Esophagus squamous epithelium (tissue), 5 donors: ENCODE results near the gene GLI2. TPM values are rescaled to one million over a fixed set of nuclear protein-coding genes. Genes with fewer than 3 reads are reported as not detected.

Experiments
- DNase-seq: peaks from one replicate; lab custom pipeline; 2025; lab: John Stamatoyannopoulos, UW
- H3K27ac ChIP-seq, 4 donors: fragments of 200-600 bp; sonication (generic); one replicate each; pipeline ENCODE4 v1.5.1; 2016 to 2019; ENCODE audit warnings: mild to moderate bottlenecking in 1 of 4
- H3K27me3 ChIP-seq, 4 donors: fragments of 200-600 bp; sonication (generic); 1 replicate in 3 of 4; 2 replicates in 1 of 4; pipeline versions ENCODE4 v1.5.1 to v1.6.0; 2017 to 2021; ENCODE audit warnings: antibody characterized with exemption in 1 of 4
- H3K36me3 ChIP-seq, 3 donors: fragments of 200-600 bp; sonication (generic); one replicate each; pipeline ENCODE4 v1.5.1; 2016 to 2019
- H3K4me1 ChIP-seq, 3 donors: fragments of 200-600 bp; sonication (generic); one replicate each; pipeline ENCODE4 v1.5.1; 2017 to 2019
- H3K4me3 ChIP-seq, 4 donors: fragments of 200-600 bp; sonication (generic); 1 replicate in 3 of 4; 2 replicates in 1 of 4; pipeline ENCODE4 v1.5.1; 2016 to 2019; ENCODE audit warnings: mild to moderate bottlenecking in 2 of 4, moderate library complexity in 1 of 4
- H3K9me3 ChIP-seq, 3 donors: fragments of 200-600 bp; sonication (generic); one replicate each; pipeline ENCODE4 v1.5.1; 2016 to 2019
- POLR2A ChIP-seq, 4 donors: fragments of 450-650 bp; IDR thresholded peaks; one replicate each; pipeline ENCODE4 v1.6.1; 2017; ENCODE audit warnings: antibody characterized with exemption in 4 of 4, mild to moderate bottlenecking in 4 of 4, moderate library complexity in 3 of 4
- WGBS, 2 donors: methylation state at CpG; one replicate each; pipeline ENCODE4 v1.1.5; 2018; 5-methylcytosine and 5-hydroxymethylcytosine counted together
- intact Hi-C: fragments of 100-400 bp; cut with DNase I; formaldehyde crosslinking; loops from one replicate; pipeline ENCODE4 v1.15.0; 2022
- total RNA-seq, 4 donors: library from RNA; depleted of rRNA; stranded (reverse); fragments of >200 nt; gene quantifications; one replicate each; pipeline ENCODE4 v1.1.0, GENCODE V29; 2016
- TF ChIP-seq, protein P1 (sequence below), 6 experiments: fragments of 450-650 bp in 4 of 6; fragments of 200-600 bp in 2 of 6; sonication (generic) in 2 of 6; IDR thresholded peaks; one replicate each; pipeline ENCODE4 v1.5.1; 2016 to 2019; ENCODE audit warnings: antibody characterized with exemption in 6 of 6, mild to moderate bottlenecking in 4 of 6, moderate library complexity in 4 of 6
- donor health status: DM: yes; HTN: yes; CAD: no.

GLI2 gene
- total RNA-seq, 4 donors from 2014 or later, result 1.1 to 2.7 (median 1.9) TPM

DNA sequence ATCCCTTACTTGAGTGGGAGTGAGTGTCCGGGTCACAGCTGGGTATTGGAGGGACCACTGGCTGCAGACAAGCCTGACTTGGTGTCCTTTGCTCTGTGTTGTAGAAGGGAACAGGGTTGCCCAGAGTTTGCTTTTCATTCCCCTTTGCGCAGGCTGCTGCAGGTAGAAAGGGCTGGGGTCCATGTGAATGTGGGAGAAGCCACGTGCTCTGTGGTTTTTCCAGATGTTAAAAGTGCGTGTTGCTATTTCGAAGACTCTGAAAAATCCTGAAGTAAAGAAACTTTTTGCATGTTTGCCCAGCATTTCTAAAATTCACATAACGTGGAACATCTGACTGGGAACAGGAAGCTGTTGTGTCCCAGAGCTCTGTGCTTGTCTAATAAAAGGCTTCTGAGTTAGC is 28.8 kb downstream of the GLI2 start:
- H3K4me3 ChIP-seq, result no peak overlapping the region
- no peaks in the 10 kb centered on the region for H3K36me3 ChIP-seq
- peaks cover 0 to 5% (median 0%) of the 10 kb centered on the region in 4 donors for H3K27me3 ChIP-seq
- DNase-seq, result no peak
- TF ChIP-seq POLR2A (IDR thresholded peaks at IDR 0.05), result no peak
- TF ChIP-seq, protein P1, sequence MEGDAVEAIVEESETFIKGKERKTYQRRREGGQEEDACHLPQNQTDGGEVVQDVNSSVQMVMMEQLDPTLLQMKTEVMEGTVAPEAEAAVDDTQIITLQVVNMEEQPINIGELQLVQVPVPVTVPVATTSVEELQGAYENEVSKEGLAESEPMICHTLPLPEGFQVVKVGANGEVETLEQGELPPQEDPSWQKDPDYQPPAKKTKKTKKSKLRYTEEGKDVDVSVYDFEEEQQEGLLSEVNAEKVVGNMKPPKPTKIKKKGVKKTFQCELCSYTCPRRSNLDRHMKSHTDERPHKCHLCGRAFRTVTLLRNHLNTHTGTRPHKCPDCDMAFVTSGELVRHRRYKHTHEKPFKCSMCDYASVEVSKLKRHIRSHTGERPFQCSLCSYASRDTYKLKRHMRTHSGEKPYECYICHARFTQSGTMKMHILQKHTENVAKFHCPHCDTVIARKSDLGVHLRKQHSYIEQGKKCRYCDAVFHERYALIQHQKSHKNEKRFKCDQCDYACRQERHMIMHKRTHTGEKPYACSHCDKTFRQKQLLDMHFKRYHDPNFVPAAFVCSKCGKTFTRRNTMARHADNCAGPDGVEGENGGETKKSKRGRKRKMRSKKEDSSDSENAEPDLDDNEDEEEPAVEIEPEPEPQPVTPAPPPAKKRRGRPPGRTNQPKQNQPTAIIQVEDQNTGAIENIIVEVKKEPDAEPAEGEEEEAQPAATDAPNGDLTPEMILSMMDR (IDR thresholded peaks at IDR 0.05), result no peak
- 83 to 88% methylated on average over 6 of the region's 6 CpGs for WGBS, 2 donors
- peak overlapping the region in 1 of 4 donors; percentile 74 for H3K27ac ChIP-seq
- peaks cover 4 to 30% (median 16%) of the 10 kb centered on the region in 3 donors for H3K4me1 ChIP-seq
- no peaks in the 10 kb centered on the region for H3K9me3 ChIP-seq
- intact Hi-C loops, result no loop called here

DNA sequence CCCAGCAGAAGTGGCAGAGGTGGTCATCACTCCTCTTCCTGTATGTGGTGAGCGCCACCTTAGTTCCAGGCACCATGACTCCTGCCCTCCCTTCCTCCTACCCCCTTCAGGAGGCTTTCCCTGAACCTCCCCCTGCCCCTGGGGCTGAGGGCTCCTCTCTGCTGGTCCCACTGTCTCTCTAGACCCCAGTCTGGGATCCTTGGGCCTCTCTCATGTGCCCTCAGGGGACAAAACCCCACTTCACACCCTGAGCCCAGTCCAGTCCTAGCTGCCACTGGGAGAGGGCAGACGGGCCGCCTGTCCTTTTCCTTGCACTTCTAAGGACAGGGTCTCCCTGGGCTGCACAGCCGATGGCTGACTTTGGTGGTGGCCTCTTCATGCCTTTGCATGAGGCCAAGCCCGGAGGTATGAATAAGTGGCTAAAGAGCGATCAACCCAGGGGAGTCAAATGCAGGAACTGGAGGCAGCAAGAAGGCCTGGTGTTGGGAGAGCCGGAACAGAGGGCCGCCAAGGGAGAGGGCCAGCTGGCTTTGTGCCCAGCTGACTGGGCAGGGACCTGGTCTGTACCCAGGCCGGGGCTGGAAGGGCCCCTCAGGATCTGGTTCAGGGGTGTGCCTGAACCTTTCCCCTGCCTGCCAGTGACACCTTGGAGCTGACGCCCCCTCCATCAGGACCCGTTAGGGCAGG is 29.5 kb downstream of the GLI2 start:
- H3K4me1 ChIP-seq, result peaks cover 4 to 30% (median 16%) of the 10 kb centered on the region in 3 donors
- peaks cover 0 to 5% (median 0%) of the 10 kb centered on the region in 4 donors for H3K27me3 ChIP-seq
- no peaks in the 10 kb centered on the region for H3K36me3 ChIP-seq
- WGBS, 2 donors, result 65 to 90% methylated on average over 1 to 5 of the region's 11 CpGs
- no peaks in the 10 kb centered on the region for H3K9me3 ChIP-seq
- TF ChIP-seq, protein P1 (IDR thresholded peaks at IDR 0.05), result no peak
- no peak for TF ChIP-seq POLR2A (IDR thresholded peaks at IDR 0.05)
- peak overlapping the region in 1 of 4 donors; percentile 25 for H3K4me3 ChIP-seq
- peak overlapping the region in 3 of 4 donors; percentile 36 to 74 (median 74) for H3K27ac ChIP-seq
- intact Hi-C loops, result no loop called here
- no peak for DNase-seq

DNA sequence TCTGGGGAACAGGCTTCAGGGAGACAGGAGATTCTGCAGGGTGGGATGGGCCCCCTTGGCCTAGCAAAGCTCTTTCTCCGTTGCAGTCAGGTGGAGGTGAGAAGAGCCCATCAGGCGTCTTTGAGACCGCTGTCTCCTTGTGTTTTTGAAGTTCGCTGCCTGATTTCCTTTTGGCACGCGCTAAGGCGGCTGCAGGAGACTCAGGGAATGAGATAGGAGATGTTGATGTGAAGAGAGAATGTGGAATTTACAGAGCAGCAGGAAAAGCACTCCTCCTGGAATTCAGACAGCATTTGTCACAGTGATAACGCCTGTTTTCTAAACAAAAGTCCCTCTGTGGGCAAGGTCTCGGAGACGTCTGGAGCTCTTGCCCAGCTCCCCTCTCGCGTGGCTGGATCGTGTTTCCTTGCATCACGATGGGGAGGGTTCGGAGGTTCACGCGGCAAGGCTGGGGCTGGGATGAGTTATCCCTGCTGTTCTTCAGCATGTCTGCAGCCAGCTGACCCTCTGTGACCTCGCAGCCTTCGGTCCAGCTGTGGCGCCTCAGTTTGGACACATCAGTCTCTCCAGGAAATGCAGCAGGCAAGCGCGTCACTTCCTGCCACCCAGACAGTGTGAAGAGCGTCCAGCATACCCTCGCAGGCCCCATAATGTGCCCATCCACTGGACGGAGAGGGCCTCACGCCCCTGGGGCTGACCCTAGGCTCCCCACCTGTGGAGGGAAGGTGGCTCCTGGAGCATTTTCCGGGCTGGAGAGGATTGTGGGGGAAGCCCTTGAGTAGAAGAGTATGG is 30.2 kb downstream of the GLI2 start:
- DNase-seq, result no peak
- H3K27me3 ChIP-seq, result peaks cover 0 to 5% (median 0%) of the 10 kb centered on the region in 4 donors
- no peaks in the 10 kb centered on the region for H3K9me3 ChIP-seq
- peak overlapping the region in 1 of 4 donors; percentile 25 for H3K4me3 ChIP-seq
- TF ChIP-seq POLR2A (IDR thresholded peaks at IDR 0.05), result no peak
- TF ChIP-seq, protein P1 (IDR thresholded peaks at IDR 0.05), result no peak
- intact Hi-C loops, result no loop called here
- H3K27ac ChIP-seq, result peak overlapping the region in 3 of 4 donors; percentile 36 to 74 (median 74)
- H3K4me1 ChIP-seq, result peaks cover 4 to 31% (median 16%) of the 10 kb centered on the region in 3 donors
- WGBS, 2 donors, result 71 to 78% methylated on average over 5 to 16 of the region's 27 CpGs
- no peaks in the 10 kb centered on the region for H3K36me3 ChIP-seq

DNA sequence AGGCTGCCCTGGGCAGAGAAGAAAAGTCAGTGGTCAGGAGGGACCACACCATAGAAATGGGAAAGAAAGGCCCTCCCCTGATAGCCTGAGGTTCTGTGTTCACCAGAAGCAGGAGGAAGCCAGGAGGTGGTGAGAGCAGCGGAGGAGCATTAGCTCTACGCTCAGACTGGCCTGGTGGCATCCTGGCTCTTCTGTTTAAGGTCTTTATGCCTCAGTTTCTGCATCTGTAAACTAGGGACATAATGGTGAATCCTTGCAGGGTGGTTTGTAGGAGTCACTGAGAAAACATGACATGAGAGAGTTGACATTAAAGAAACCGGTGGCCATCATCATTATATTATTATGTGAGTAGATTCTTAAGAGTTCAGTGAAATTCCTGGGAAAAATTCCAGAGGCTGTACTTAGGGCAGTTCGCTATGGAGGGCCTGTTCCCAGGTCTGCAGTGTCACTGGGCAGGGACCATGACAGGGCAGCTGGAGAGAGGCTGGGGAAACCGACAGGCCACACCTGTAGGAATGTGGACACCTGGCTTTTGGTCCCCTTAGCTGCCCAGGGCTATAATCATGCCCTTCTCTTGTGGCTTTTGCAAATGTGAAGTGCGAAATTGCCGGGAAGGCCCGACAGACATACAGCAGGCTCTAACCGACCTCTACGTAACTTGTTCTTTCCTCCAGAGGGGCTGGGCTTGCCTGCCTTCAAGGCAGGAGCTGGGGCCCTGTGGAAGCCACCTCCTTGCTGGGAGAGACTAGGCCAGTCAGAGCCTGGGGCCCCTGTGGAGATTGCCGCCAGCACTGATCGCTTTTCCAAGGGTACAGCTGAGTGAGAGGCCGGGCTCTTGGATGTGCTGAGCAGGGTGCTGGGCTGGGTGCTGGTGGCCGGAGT is 31.0 kb downstream of the GLI2 start:
- DNase-seq, result no peak
- TF ChIP-seq, protein P1 (IDR thresholded peaks at IDR 0.05), result no peak
- TF ChIP-seq POLR2A (IDR thresholded peaks at IDR 0.05), result no peak
- Histone ChIP-seq H3K36me3 (no peaks in the 10 kb centered on the region), H3K27me3 (peaks cover 0 to 5% (median 0%) of the 10 kb centered on the region in 4 donors), H3K27ac (peak overlapping the region in 3 of 4 donors; percentile 35 to 74 (median 74)), H3K4me1 (peaks cover 4 to 40% (median 19%) of the 10 kb centered on the region in 3 donors), H3K4me3 (no peak overlapping the region), H3K9me3 (no peaks in the 10 kb centered on the region)
- 86 to 93% methylated on average over 8 to 14 of the region's 14 CpGs for WGBS, 2 donors
- intact Hi-C loops, result no loop called here
